ENCODE data around the gene PLXNA4.

DNA sequence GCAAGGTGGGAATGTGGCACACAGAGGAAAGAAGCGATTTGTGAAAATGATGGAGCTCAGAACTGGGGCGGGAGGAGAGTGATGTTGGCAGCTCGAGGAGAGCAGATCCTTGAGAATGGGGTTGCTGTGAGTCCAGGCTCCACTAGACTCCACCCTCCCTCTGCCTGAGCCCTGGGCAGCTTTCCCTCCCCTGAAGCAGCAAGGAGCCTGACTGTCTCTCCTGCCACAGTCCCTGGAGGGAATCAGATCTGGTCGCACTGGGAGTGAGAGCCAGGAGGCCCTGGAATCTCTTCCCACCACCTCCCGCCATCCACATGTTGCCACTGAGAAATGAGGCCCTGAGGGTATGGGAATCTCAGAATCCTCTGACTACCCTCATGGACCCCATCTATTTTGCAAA, 362.7 kb downstream of the PLXNA4 start:
- no peak for TF ChIP-seq POLR2A (IDR thresholded peaks at IDR 0.05; ENCODE audit: low read length)
- no peak for TF ChIP-seq GATA1 (IDR thresholded peaks at IDR 0.05; ENCODE audit: low read depth, low read length)

Data from erythroblast (primary cell).